GM12874 (cell line): Measurements from ENCODE around the gene KRT12.

ENCODE experiments used
- CTCF ChIP-seq: IDR thresholded peaks from 2 replicates; pipeline ENCODE4 v1.5.1; 2011; ENCODE audit warnings: low read depth, mild to moderate bottlenecking, control low read depth, low read length, moderate library complexity; ENCODE audit not compliant: insufficient read depth

Gene KRT12

DNA sequence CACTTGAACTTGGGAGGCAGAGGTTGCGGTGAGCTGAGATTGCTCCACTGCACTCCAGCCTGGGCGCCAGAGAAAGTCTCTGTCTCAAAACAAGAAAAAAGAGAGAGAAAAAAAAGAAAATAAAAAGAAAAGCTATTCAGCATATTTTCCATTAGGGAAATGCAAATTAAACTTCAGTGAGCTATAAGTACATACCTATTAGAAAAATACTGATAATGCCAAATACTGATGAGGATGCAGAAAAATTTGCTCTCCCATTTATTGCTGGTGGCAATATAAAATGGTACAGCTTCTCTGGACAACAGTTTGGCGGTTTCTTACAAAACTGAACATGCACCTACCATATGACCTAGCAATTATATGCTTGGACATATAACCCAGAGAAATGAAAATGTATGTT lies 54.4 kb downstream of the KRT12 start:
- no peak for TF ChIP-seq CTCF
